Measurements from ENCODE around the gene CYP27C1. TPM values are rescaled to one million over a fixed set of nuclear protein-coding genes. Genes with fewer than 3 reads are reported as not detected.

The CYP27C1 gene
- total and polyA plus RNA-seq, 2 donors (not counting 1 experiment from before 2014, with no cell fraction given) = 0.07 TPM; not detected in 1

DNA sequence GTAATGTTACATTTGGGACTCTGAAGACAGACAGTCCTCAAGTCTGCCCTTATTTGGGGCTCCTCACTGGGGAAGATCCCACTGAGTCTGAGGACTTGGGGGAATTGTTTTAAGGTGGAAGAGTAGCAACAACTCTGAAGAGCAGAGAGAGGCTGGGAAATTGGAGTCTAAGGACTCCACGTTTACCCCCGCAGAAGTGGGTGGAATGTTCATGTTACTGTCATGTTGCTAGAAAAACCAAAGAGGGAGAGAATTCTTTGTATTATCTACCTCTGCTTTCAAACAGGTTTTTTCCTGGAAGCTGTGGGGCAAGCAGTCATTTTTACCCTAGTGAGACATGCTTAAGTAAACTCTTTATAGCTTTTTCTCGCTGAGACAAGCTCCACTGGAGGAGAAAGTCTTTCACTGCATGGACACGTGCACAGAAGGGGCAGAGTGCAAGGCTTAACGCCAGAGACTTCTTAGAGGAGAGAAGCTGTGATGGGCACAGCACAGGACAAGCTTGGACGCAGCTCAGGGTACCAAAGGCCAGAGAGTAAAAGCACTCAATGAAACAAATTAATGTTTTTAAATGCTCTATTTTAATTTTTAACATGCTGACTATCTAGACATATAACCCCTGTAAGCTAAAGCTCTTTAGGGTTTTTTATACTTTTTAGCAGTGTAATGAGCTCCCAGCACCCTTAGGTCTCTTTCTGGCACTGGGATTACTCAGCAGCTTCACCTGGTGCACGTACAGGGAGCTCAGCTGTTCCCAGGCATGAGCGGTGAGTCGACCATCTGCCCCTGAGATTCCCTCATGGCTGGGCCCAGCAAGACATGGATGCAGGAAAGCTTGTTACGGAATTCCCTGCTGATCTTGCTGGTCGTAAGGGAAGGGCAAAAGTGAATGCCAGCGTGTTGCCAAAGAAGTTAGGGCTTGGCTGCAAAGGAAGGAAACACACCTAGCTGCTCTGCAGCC lies 58.6 kb downstream of the CYP27C1 start:
- no peak overlapping the region for H3K4me2 ChIP-seq (ENCODE audit: extremely low read depth, insufficient read depth, low read length)

DNA sequence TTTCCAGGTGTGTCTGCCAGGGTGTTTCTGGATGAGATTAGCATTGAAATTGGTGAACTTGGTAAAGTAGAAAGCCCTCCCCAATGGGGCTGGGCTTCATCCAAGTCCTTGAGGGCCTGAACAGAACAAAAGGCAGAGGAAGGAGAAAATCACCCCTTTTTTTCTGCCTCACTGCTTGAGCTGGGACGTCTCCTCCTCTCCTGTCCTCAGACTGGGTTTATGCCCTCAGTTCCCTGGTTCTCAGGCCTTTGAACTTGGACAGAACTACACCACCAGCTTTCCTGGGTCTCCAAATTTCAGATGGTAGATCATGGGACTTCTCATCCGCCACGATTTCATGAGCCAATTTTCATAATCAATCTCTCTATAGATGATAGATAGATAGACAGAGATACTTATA lies 59.4 kb downstream of the CYP27C1 start:
- H3K4me2 ChIP-seq (ENCODE audit: extremely low read depth, insufficient read depth, low read length) = no peak overlapping the region
- H3K9ac ChIP-seq (ENCODE audit: insufficient read depth, low read length) = no peak overlapping the region
- H2AFZ ChIP-seq (ENCODE audit: low read length) = no peak overlapping the region
- H3K9me3 ChIP-seq (ENCODE audit: control insufficient read depth, insufficient read depth, low read depth, low read length) = no peaks in the 10 kb centered on the region
- peaks cover 4% of the 10 kb centered on the region for H3K4me1 ChIP-seq (ENCODE audit: control insufficient read depth, extremely low read depth, insufficient read depth, low read length)
- no peak overlapping the region for H3K4me3 ChIP-seq (replicated peaks in 1 of 4; ENCODE audit: control extremely low read depth in 1 of 4, insufficient read depth in 1 of 4, low read depth in 3 of 4, low read length in 4 of 4)
- no peaks in the 10 kb centered on the region for H4K20me1 ChIP-seq (ENCODE audit: control insufficient read depth, extremely low read depth, insufficient read depth, low read length)
- no peak for DNase-seq (ENCODE audit: low read depth in 2 of 2)
- TF ChIP-seq CTCF (conservative IDR thresholded peaks at IDR 0.05 in 1 of 2, IDR thresholded peaks at IDR 0.05 in 1 of 2; ENCODE audit: low read depth in 1 of 2, low read length in 2 of 2) (no peak), EZH2 (IDR thresholded peaks at IDR 0.05; ENCODE audit: low read length, missing control alignments) (no peak)
- no peaks in the 10 kb centered on the region for H3K79me2 ChIP-seq (ENCODE audit: control insufficient read depth, insufficient read depth, low read length)
- no peaks in the 10 kb centered on the region for H3K36me3 ChIP-seq (ENCODE audit: control insufficient read depth, insufficient read depth, low read length)
- no peak overlapping the region for H3K27ac ChIP-seq (ENCODE audit: insufficient read depth, low read length)
- H3K27me3 ChIP-seq (ENCODE audit: control insufficient read depth, insufficient read depth, low read length) = no peaks in the 10 kb centered on the region

More for the DNA sequence above, 58.6 kb downstream of the CYP27C1 start:
- H4K20me1 ChIP-seq (ENCODE audit: control insufficient read depth, extremely low read depth, insufficient read depth, low read length) = no peaks in the 10 kb centered on the region
- H3K36me3 ChIP-seq (ENCODE audit: control insufficient read depth, insufficient read depth, low read length) = no peaks in the 10 kb centered on the region
- no peak overlapping the region for H3K9ac ChIP-seq (ENCODE audit: insufficient read depth, low read length)
- peaks cover under 1% of the 10 kb centered on the region for H3K4me1 ChIP-seq (ENCODE audit: control insufficient read depth, extremely low read depth, insufficient read depth, low read length)
- no peak overlapping the region for H3K27ac ChIP-seq (ENCODE audit: insufficient read depth, low read length)
- no peak overlapping the region for H2AFZ ChIP-seq (ENCODE audit: low read length)
- no peaks in the 10 kb centered on the region for H3K27me3 ChIP-seq (ENCODE audit: control insufficient read depth, insufficient read depth, low read length)
- TF ChIP-seq CTCF (conservative IDR thresholded peaks at IDR 0.05 in 1 of 2, IDR thresholded peaks at IDR 0.05 in 1 of 2; ENCODE audit: low read depth in 1 of 2, low read length in 2 of 2) (no peak), EZH2 (IDR thresholded peaks at IDR 0.05; ENCODE audit: low read length, missing control alignments) (no peak)
- no peaks in the 10 kb centered on the region for H3K79me2 ChIP-seq (ENCODE audit: control insufficient read depth, insufficient read depth, low read length)
- no peak for DNase-seq (ENCODE audit: low read depth in 2 of 2)
- H3K9me3 ChIP-seq (ENCODE audit: control insufficient read depth, insufficient read depth, low read depth, low read length) = no peaks in the 10 kb centered on the region
- no peak overlapping the region for H3K4me3 ChIP-seq (replicated peaks in 1 of 4; ENCODE audit: control extremely low read depth in 1 of 4, insufficient read depth in 1 of 4, low read depth in 3 of 4, low read length in 4 of 4)

GRCh38 chr2:127159543-127159942 lies 60.6 kb downstream of the CYP27C1 start:
- no peak for DNase-seq (ENCODE audit: low read depth in 2 of 2)
- Histone ChIP-seq H3K36me3 (ENCODE audit: control insufficient read depth, insufficient read depth, low read length) (no peaks in the 10 kb centered on the region), H3K4me2 (ENCODE audit: extremely low read depth, insufficient read depth, low read length) (no peak overlapping the region), H3K4me1 (ENCODE audit: control insufficient read depth, extremely low read depth, insufficient read depth, low read length) (peaks cover 6% of the 10 kb centered on the region), H3K9ac (ENCODE audit: insufficient read depth, low read length) (no peak overlapping the region), H3K27ac (ENCODE audit: insufficient read depth, low read length) (no peak overlapping the region), H2AFZ (ENCODE audit: low read length) (no peak overlapping the region), H4K20me1 (ENCODE audit: control insufficient read depth, extremely low read depth, insufficient read depth, low read length) (no peaks in the 10 kb centered on the region), H3K9me3 (ENCODE audit: control insufficient read depth, insufficient read depth, low read depth, low read length) (no peaks in the 10 kb centered on the region), H3K79me2 (ENCODE audit: control insufficient read depth, insufficient read depth, low read length) (no peaks in the 10 kb centered on the region), H3K4me3 (replicated peaks in 1 of 4; ENCODE audit: control extremely low read depth in 1 of 4, insufficient read depth in 1 of 4, low read depth in 3 of 4, low read length in 4 of 4) (no peak overlapping the region), H3K27me3 (ENCODE audit: control insufficient read depth, insufficient read depth, low read length) (no peaks in the 10 kb centered on the region)
- TF ChIP-seq EZH2 (IDR thresholded peaks at IDR 0.05; ENCODE audit: low read length, missing control alignments) (no peak), CTCF (conservative IDR thresholded peaks at IDR 0.05 in 1 of 2, IDR thresholded peaks at IDR 0.05 in 1 of 2; ENCODE audit: low read depth in 1 of 2, low read length in 2 of 2) (no peak)
